Fibroblast of lung (primary cell): ENCODE data around the gene MYMK.

Experiments used
- CTCF ChIP-seq, 2 donors: IDR thresholded peaks in 1 of 2; conservative IDR thresholded peaks in 1 of 2; 1 replicate in 1 of 2; 2 replicates in 1 of 2; pipeline ENCODE4 v1.5.1; 2011 to 2012; ENCODE audit warnings: low read length in 2 of 2, control low read depth in 1 of 2, inconsistent platforms in 1 of 2, low read depth in 1 of 2, mild to moderate bottlenecking in 1 of 2
- EZH2 ChIP-seq: IDR thresholded peaks from 2 replicates; pipeline ENCODE4 v1.5.1; 2012; ENCODE audit warnings: low read length, control low read depth, mild to moderate bottlenecking; ENCODE audit errors: missing control alignments

GRCh38 chr9:133515615-133516255, 9.0 kb downstream of the MYMK start:
- TF ChIP-seq CTCF (conservative IDR thresholded peaks at IDR 0.05 in 1 of 2, IDR thresholded peaks at IDR 0.05 in 1 of 2; ENCODE audit: low read depth in 1 of 2, low read length in 2 of 2): no peak
- TF ChIP-seq EZH2: no peak
